Measurements from ENCODE around the gene CNTNAP1. TPM values are rescaled to one million over a fixed set of nuclear protein-coding genes. Genes with fewer than 3 reads are reported as not detected.
A peak's percentile ranks its signal among the peaks of the same experiment; 100 is the strongest.

Gene CNTNAP1
- total and polyA plus RNA-seq, 11 donors: 1.3 to 17.9 (median 3.1) TPM

GRCh38 chr17:42669705-42669976, 12.7 kb upstream of the CNTNAP1 start:
- Histone ChIP-seq H3K4me1 (peaks cover 0 to 58% (median 40%) of the 10 kb centered on the region in 12 donors), H3K4me3 (no peak overlapping the region), H3K27ac (peak overlapping the region in 9 of 12 donors; percentile 9 to 91 (median 74)), H3K9me3 (no peaks in the 10 kb centered on the region), H3K27me3 (peaks cover 0 to 43% (median 0%) of the 10 kb centered on the region in 9 donors), H3K36me3 (peaks cover 0 to 91% (median 75%) of the 10 kb centered on the region in 9 donors)
- TF ChIP-seq CTCF (IDR thresholded peaks at IDR 0.05): no peak
- TF ChIP-seq POLR2A (IDR thresholded peaks at IDR 0.05): no peak
- DNase-seq (no peak), ATAC-seq (no peak)
- WGBS, 4 donors: 81 to 94% (median 86%) methylated on average over 11 to 12 of the region's 12 CpGs
- intact Hi-C loops (cut with DNase I): no loop called here

- intact Hi-C loops (cut with DNase I): loop anchor here in 2 of 10 donors (5.0 to 10.0 kb wide), 2 partner anchors 53 to 55 kb away; no protein-coding TSS in a partner anchor
- H3K4me3 ChIP-seq: peak overlapping the region in 1 of 12 donors; percentile 38
- DNase-seq (peak in 1 of 5 donors; percentile 59), ATAC-seq (no peak)
- WGBS, 4 donors: 66 to 87% (median 79%) methylated on average over 71 to 87 of the region's 87 CpGs
- H3K4me1 ChIP-seq: peaks cover 0 to 63% (median 44%) of the 10 kb centered on the region in 12 donors
- no peaks in the 10 kb centered on the region for H3K9me3 ChIP-seq
- H3K27me3 ChIP-seq: peaks cover 0 to 44% (median 0%) of the 10 kb centered on the region in 9 donors
- no peak for TF ChIP-seq CTCF (IDR thresholded peaks at IDR 0.05)
- TF ChIP-seq POLR2A (IDR thresholded peaks at IDR 0.05): no peak
- peak overlapping the region in 4 of 12 donors; percentile 15 to 85 (median 45) for H3K27ac ChIP-seq
- H3K36me3 ChIP-seq: peaks cover 0 to 85% (median 72%) of the 10 kb centered on the region in 9 donors
Measured at GRCh38 chr17:42669977-42670788, 12.1 kb upstream of the CNTNAP1 start.

GRCh38 chr17:42670789-42671657, 11.3 kb upstream of the CNTNAP1 start:
- no peak for ATAC-seq
- peaks cover 0 to 77% (median 66%) of the 10 kb centered on the region in 9 donors for H3K36me3 ChIP-seq
- intact Hi-C loops (cut with DNase I): loop anchor here in 2 of 10 donors (5.0 to 10.0 kb wide), 2 partner anchors 54 to 56 kb away; no protein-coding TSS in a partner anchor
- TF ChIP-seq CTCF (IDR thresholded peaks at IDR 0.05): no peak
- TF ChIP-seq POLR2A (IDR thresholded peaks at IDR 0.05): no peak
- H3K9me3 ChIP-seq: no peaks in the 10 kb centered on the region
- H3K4me1 ChIP-seq: peaks cover 0 to 70% (median 45%) of the 10 kb centered on the region in 12 donors
- WGBS, 4 donors: 80 to 89% (median 88%) methylated on average over 50 of the region's 50 CpGs
- peak in 2 of 5 donors; percentile 21 to 63 for DNase-seq
- peak overlapping the region in 1 of 12 donors; percentile 5 for H3K27ac ChIP-seq
- H3K27me3 ChIP-seq: peaks cover 0 to 52% (median 0%) of the 10 kb centered on the region in 9 donors
- H3K4me3 ChIP-seq: peak overlapping the region in 1 of 12 donors; percentile 38
